Effector memory CD8-positive, alpha-beta T cell (primary cell): Measurements from ENCODE around the gene WDR62.

Source experiments
- ATAC-seq: fragments of 150-1000 bp; cut with Tn5 transposase; replicated peaks from 2 replicates; pipeline ENCODE4 v1.10.0; 2021; ENCODE audit warnings: mild to moderate bottlenecking, moderate library complexity
- DNase-seq, 3 experiments: peaks; one replicate each; pipeline ENCODE4 v3.0.0; 2021
- H3K27ac Mint-ChIP-seq, 2 donors: one replicate each; pipeline ENCODE4 v1.8.0; 2022; ENCODE audit warnings: mild to moderate bottlenecking in 2 of 2, mixed read lengths in 2 of 2, moderate library complexity in 2 of 2
- H3K27me3 Mint-ChIP-seq, 2 donors: one replicate each; pipeline ENCODE4 v1.8.0; 2022; ENCODE audit warnings: mixed read lengths in 2 of 2
- H3K36me3 Mint-ChIP-seq: one replicate; pipeline ENCODE4 v1.8.0; 2022; ENCODE audit warnings: mild to moderate bottlenecking, moderate library complexity, mixed read lengths; ENCODE audit not compliant: insufficient read depth
- H3K4me1 Mint-ChIP-seq, 2 donors: one replicate each; pipeline ENCODE4 v1.8.0; 2022; ENCODE audit warnings: low read depth in 2 of 2, mixed read lengths in 2 of 2
- H3K4me3 Mint-ChIP-seq, 2 donors: one replicate each; pipeline ENCODE4 v1.8.0; 2022; ENCODE audit warnings: mild to moderate bottlenecking in 2 of 2, mixed read lengths in 2 of 2, moderate library complexity in 2 of 2
- H3K9me3 Mint-ChIP-seq, 2 donors: one replicate each; pipeline ENCODE4 v1.8.0; 2022; ENCODE audit warnings: mixed read lengths in 2 of 2

Gene WDR62

GRCh38 chr19:36136964-36137686, 82.4 kb downstream of the WDR62 start:
- H3K27ac Mint-ChIP-seq: peak overlapping the region in 1 of 2 donors; percentile 85
- DNase-seq (no peak), ATAC-seq (no peak)
- H3K36me3 Mint-ChIP-seq: peaks cover 33% of the 10 kb centered on the region
- H3K9me3 Mint-ChIP-seq: no peaks in the 10 kb centered on the region
- peak overlapping the region in 1 of 2 donors; percentile 42 for H3K4me3 Mint-ChIP-seq
- H3K27me3 Mint-ChIP-seq: no peaks in the 10 kb centered on the region
- H3K4me1 Mint-ChIP-seq: peaks cover 18 to 24% of the 10 kb centered on the region in 2 donors

- DNase-seq (no peak), ATAC-seq (no peak)
- peak overlapping the region; percentile 96 to 97 for H3K4me3 Mint-ChIP-seq
- no peaks in the 10 kb centered on the region for H3K27me3 Mint-ChIP-seq
- no peaks in the 10 kb centered on the region for H3K9me3 Mint-ChIP-seq
- H3K27ac Mint-ChIP-seq: peak overlapping the region; percentile 87 to 91
- peaks cover 45% of the 10 kb centered on the region for H3K36me3 Mint-ChIP-seq
- peaks cover 18 to 23% of the 10 kb centered on the region in 2 donors for H3K4me1 Mint-ChIP-seq
Observed at GRCh38 chr19:36139120-36139472, 84.4 kb downstream of the WDR62 start.

DNA sequence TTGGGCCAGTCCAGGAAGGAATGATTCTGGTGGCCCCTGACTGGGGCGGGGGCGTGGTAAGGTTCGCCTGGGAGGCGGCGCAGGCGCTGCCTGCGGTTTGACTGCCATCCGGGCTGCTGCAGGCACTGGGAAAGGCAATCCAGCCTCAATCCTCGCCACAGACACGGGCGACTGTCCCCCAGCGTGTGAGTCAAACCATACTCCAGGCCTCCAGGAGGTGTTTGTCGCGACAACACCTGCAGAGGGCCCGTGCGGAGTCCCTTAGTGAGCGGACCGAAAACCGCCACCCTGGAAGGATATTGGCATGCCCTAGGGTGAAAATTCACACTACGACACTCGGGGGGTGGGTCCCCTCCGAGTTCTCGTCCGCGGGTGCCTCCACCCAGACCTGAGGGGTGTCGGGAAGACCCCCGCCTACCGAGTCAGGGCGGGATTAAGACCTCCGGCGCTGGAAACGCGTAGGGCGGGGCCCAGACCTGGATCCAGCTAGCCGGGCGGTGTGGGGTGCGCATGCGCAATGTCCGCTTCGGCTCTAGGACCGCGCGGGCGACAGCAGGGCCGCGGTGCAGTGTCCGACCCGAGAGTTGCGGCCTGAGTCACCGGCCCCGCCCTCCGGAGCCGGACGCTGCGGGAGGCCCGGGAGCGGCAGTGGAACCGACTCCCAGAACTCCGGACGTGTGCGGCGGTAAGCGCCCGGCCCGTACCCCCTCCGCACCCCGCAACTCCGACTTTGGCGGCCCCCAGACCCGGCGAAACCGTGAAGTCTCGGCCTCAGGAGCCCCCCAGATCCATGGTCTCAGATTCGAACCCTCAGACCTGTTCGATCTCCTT, 85.0 kb downstream of the WDR62 start, which contains the start of gene CAPNS1:
TSS of gene CAPNS1 (plus strand) at position 594 of the 831 bp plus-strand sequence. CDS start 946 bp downstream, outside the sequence.
- DNase-seq (peak; percentile 83 to 87 (median 86)), ATAC-seq (peak; percentile 72)
- Mint-ChIP-seq H3K4me3 (peak within 1 kb of the TSS; percentile 96 to 97), H3K4me1 (peaks cover 18 to 23% of the 10 kb centered on the region in 2 donors), H3K9me3 (no peaks in the 10 kb centered on the region), H3K36me3 (peaks cover 50% of the 10 kb centered on the region), H3K27ac (peak within 1 kb of the TSS; percentile 87 to 91), H3K27me3 (no peaks in the 10 kb centered on the region)

GRCh38 chr19:36140304-36141038, 85.8 kb downstream of the WDR62 start:
- Mint-ChIP-seq H3K27me3 (no peaks in the 10 kb centered on the region), H3K36me3 (peaks cover 58% of the 10 kb centered on the region), H3K4me1 (peaks cover 18 to 23% of the 10 kb centered on the region in 2 donors), H3K9me3 (no peaks in the 10 kb centered on the region), H3K4me3 (peak overlapping the region; percentile 96 to 97), H3K27ac (peak overlapping the region; percentile 87 to 91)
- peak; percentile 19 for ATAC-seq
- DNase-seq: peak in 2 of 3 experiments; percentile 25 to 37

DNA sequence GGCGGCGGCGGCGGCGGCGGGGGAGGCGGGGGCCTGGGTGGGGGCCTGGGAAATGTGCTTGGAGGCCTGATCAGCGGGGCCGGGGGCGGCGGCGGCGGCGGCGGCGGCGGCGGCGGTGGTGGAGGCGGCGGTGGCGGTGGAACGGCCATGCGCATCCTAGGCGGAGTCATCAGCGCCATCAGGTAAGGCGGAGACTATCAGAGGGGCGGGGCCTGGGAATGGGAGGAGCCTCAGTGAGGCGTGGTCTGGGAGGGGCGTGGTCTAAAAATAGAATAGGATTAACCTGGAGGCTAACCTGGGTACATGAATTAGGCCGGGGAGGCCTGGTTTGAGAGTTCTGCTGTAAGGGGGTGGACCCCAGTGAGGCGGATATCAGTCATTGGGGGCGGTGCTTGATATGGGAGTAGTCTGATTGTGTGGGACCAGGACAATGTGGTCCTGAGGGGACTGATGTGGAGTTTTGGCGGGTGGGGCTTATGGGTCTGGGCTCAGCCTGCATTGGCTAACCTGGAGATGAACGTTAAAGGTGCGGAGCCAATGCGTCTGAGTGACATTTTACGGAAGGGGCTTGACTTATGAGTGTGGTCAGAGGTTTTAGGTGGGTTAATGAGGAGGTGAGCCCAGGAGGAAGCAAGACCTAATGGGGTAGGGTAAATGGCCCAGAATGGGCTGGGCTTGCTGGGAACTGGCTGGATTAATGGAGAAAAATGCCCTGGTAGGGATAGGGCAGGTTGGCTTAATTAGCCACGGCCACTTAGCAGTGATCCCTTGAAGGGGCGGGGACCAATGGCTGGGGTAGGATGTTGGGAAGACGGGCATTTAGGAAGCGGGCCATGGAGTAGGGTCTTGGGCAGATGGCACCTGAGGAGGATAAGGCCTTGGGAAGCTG, 86.6 kb downstream of the WDR62 start:
- ATAC-seq (peak; percentile 71), DNase-seq (peak; percentile 91 to 97 (median 92))
- Mint-ChIP-seq H3K27ac (peak overlapping the region; percentile 87 to 91), H3K36me3 (peaks cover 66% of the 10 kb centered on the region), H3K4me3 (peak overlapping the region; percentile 96 to 97), H3K9me3 (no peaks in the 10 kb centered on the region), H3K27me3 (no peaks in the 10 kb centered on the region), H3K4me1 (peaks cover 19 to 24% of the 10 kb centered on the region in 2 donors)

- peaks cover 73% of the 10 kb centered on the region for H3K36me3 Mint-ChIP-seq
- H3K4me1 Mint-ChIP-seq: peaks cover 22 to 23% of the 10 kb centered on the region in 2 donors
- H3K27me3 Mint-ChIP-seq: no peaks in the 10 kb centered on the region
- peak overlapping the region; percentile 87 to 91 for H3K27ac Mint-ChIP-seq
- no peaks in the 10 kb centered on the region for H3K9me3 Mint-ChIP-seq
- no peak for ATAC-seq
- no peak for DNase-seq
- H3K4me3 Mint-ChIP-seq: peak overlapping the region in 1 of 2 donors; percentile 96
Observed at GRCh38 chr19:36142046-36142445, 87.3 kb downstream of the WDR62 start.

GRCh38 chr19:36142496-36142895, 87.8 kb downstream of the WDR62 start:
- Mint-ChIP-seq H3K9me3 (no peaks in the 10 kb centered on the region), H3K27me3 (no peaks in the 10 kb centered on the region), H3K27ac (peak overlapping the region in 1 of 2 donors; percentile 38), H3K36me3 (peaks cover 77% of the 10 kb centered on the region), H3K4me3 (peak overlapping the region; percentile 2 to 27), H3K4me1 (peaks cover 22 to 25% of the 10 kb centered on the region in 2 donors)
- ATAC-seq: no peak
- no peak for DNase-seq

DNA sequence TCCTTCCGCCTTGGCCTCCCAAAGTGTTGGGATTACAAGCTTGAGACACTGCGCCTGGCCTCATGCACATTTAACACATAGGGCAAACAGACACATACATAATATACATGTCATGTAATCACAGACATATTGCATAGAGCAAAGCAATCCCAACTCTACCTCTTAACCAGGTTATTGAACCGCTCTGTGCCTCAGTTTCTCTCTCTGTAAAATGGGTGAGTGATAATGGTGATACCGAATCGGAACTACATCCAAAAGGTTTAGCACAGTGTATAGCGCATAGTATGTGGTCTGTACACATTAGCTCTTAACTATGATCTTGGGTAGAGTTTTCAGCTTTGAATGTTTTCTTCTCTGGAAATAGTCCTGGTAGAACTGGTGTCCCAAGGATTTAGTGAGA, 89.9 kb downstream of the WDR62 start:
- peaks cover 86% of the 10 kb centered on the region for H3K36me3 Mint-ChIP-seq
- no peaks in the 10 kb centered on the region for H3K9me3 Mint-ChIP-seq
- H3K4me3 Mint-ChIP-seq: no peak overlapping the region
- ATAC-seq: no peak
- DNase-seq: no peak
- H3K27ac Mint-ChIP-seq: no peak overlapping the region
- H3K27me3 Mint-ChIP-seq: no peaks in the 10 kb centered on the region
- H3K4me1 Mint-ChIP-seq: peaks cover 22 to 25% of the 10 kb centered on the region in 2 donors

- Mint-ChIP-seq H3K9me3 (no peaks in the 10 kb centered on the region), H3K27ac (peak overlapping the region; percentile 67 to 77), H3K36me3 (peaks cover 52% of the 10 kb centered on the region), H3K27me3 (no peaks in the 10 kb centered on the region), H3K4me1 (peaks cover 12 to 15% of the 10 kb centered on the region in 2 donors), H3K4me3 (no peak overlapping the region)
- ATAC-seq (no peak), DNase-seq (no peak)
Observed at GRCh38 chr19:36149673-36150406, 95.1 kb downstream of the WDR62 start.

GRCh38 chr19:36150586-36150985, 95.9 kb downstream of the WDR62 start:
- ATAC-seq (no peak), DNase-seq (no peak)
- H3K36me3 Mint-ChIP-seq: peaks cover 44% of the 10 kb centered on the region
- no peak overlapping the region for H3K4me3 Mint-ChIP-seq
- H3K4me1 Mint-ChIP-seq: peaks cover 12 to 15% of the 10 kb centered on the region in 2 donors
- no peaks in the 10 kb centered on the region for H3K27me3 Mint-ChIP-seq
- peak overlapping the region in 1 of 2 donors; percentile 67 for H3K27ac Mint-ChIP-seq
- H3K9me3 Mint-ChIP-seq: no peaks in the 10 kb centered on the region

GRCh38 chr19:36151144-36152018, 96.7 kb downstream of the WDR62 start:
- Mint-ChIP-seq H3K4me1 (peaks cover 13% of the 10 kb centered on the region in 2 donors), H3K27ac (no peak overlapping the region), H3K36me3 (peaks cover 37% of the 10 kb centered on the region), H3K9me3 (no peaks in the 10 kb centered on the region), H3K4me3 (no peak overlapping the region), H3K27me3 (no peaks in the 10 kb centered on the region)
- ATAC-seq: no peak
- DNase-seq: no peak
